HepG2 (cell line): ENCODE results near the gene THSD4. TPM values are rescaled to one million over a fixed set of nuclear protein-coding genes. Genes with fewer than 3 reads are reported as not detected.

Source experiments
- ASH2L ChIP-seq: fragments of 300-600, 200-600 bp; sonication (generic); IDR thresholded peaks from 2 replicates; pipeline ENCODE4 v1.7.0; 2017; ENCODE audit warnings: low read depth, mild to moderate bottlenecking, moderate library complexity, mixed read lengths, low read length; ENCODE audit not compliant: insufficient read length
- NCOA5 ChIP-seq: sonication (generic); formaldehyde crosslinking; IDR thresholded peaks from 2 replicates; pipeline ENCODE4 v1.4.0; 2020; ENCODE audit warnings: missing genetic modification reagents
- NR2F6 ChIP-seq, 2 experiments: IDR thresholded peaks; 2 replicates each; pipeline ENCODE4 v1.6.1; 2016; ENCODE audit warnings: antibody characterized with exemption in 1 of 2, mild to moderate bottlenecking in 1 of 2
- POGZ ChIP-seq: sonication (generic); formaldehyde crosslinking; IDR thresholded peaks from 2 replicates; pipeline ENCODE4 v1.4.0; 2020; ENCODE audit warnings: mild to moderate bottlenecking, missing genetic modification reagents
- SIX4 ChIP-seq: sonication (generic); formaldehyde crosslinking; IDR thresholded peaks from 2 replicates; pipeline ENCODE4 v1.4.0; 2020; ENCODE audit warnings: missing genetic modification reagents
- SOX6 ChIP-seq, 2 experiments: fragments of 450-650 bp in 1 of 2; sonication (generic) in 1 of 2; formaldehyde crosslinking in 1 of 2; IDR thresholded peaks; 2 replicates each; pipeline versions ENCODE4 v1.4.0 to v1.6.1; 2017 to 2020; ENCODE audit warnings: antibody characterized with exemption in 1 of 2, mild to moderate bottlenecking in 1 of 2, missing genetic modification reagents in 1 of 2
- YEATS4 ChIP-seq: sonication (generic); formaldehyde crosslinking; IDR thresholded peaks from 2 replicates; pipeline ENCODE4 v1.4.0; 2020; ENCODE audit warnings: missing genetic modification reagents, borderline replicate concordance
- ZNF260 ChIP-seq: sonication (generic); formaldehyde crosslinking; IDR thresholded peaks from 2 replicates; pipeline ENCODE4 v1.4.0; 2020; ENCODE audit warnings: missing genetic modification reagents, low read depth, mild to moderate bottlenecking, borderline replicate concordance
- ZNF572 ChIP-seq: sonication (generic); formaldehyde crosslinking; IDR thresholded peaks from 2 replicates; pipeline ENCODE4 v1.5.1; 2020; ENCODE audit warnings: mild to moderate bottlenecking, missing genetic modification reagents
- polyA plus RNA-seq, 8 experiments: library from polyadenylated mRNA; depleted of rRNA in 3 of 8; stranded (reverse) in 7 of 8; unstranded in 1 of 8; fragments of >200 nt; fragmentation: Illumina TruSeq in 4 of 8; extraction: Trizol in 4 of 8; gene quantifications; 2 replicates each; pipeline versions ENCODE4 v1.2.1 to v1.2.3, GENCODE V29; 2011 to 2016; ENCODE audit warnings: low read depth in 4 of 8, missing spikeins in 1 of 8, mixed read lengths in 1 of 8; ENCODE audit not compliant: insufficient read depth in 1 of 8
- total RNA-seq, 5 experiments: library from RNA; depleted of rRNA; stranded (reverse); fragments of >200 nt; fragmentation: Illumina TruSeq; extraction: Trizol; gene quantifications; 2 replicates each; pipeline ENCODE4 v1.2.3, GENCODE V29; 2016; ENCODE audit warnings: low read depth in 1 of 5
- TF ChIP-seq, protein P1 (sequence below): sonication (generic); formaldehyde crosslinking; IDR thresholded peaks from 2 replicates; pipeline ENCODE4 v1.4.0; 2020; ENCODE audit warnings: missing genetic modification reagents, mild to moderate bottlenecking, borderline replicate concordance
- TF ChIP-seq, protein P2 (sequence below): sonication (generic); formaldehyde crosslinking; IDR thresholded peaks from 2 replicates; pipeline ENCODE4 v1.5.0; 2020; ENCODE audit warnings: missing genetic modification reagents
- TF ChIP-seq, protein P3 (sequence below): sonication (generic); formaldehyde crosslinking; IDR thresholded peaks from 2 replicates; pipeline ENCODE4 v1.4.0; 2020; ENCODE audit warnings: missing genetic modification reagents, borderline replicate concordance
- TF ChIP-seq, protein P4 (sequence below): sonication (generic); formaldehyde crosslinking; IDR thresholded peaks from 2 replicates; pipeline ENCODE4 v1.4.0; 2020; ENCODE audit warnings: missing genetic modification reagents, borderline replicate concordance

Gene THSD4
- total and polyA plus RNA-seq, 2 of the 13 experiments (the other 11 are each of a cell fraction or from before 2014, with no cell fraction given), result 0.07 to 0.21 TPM

DNA sequence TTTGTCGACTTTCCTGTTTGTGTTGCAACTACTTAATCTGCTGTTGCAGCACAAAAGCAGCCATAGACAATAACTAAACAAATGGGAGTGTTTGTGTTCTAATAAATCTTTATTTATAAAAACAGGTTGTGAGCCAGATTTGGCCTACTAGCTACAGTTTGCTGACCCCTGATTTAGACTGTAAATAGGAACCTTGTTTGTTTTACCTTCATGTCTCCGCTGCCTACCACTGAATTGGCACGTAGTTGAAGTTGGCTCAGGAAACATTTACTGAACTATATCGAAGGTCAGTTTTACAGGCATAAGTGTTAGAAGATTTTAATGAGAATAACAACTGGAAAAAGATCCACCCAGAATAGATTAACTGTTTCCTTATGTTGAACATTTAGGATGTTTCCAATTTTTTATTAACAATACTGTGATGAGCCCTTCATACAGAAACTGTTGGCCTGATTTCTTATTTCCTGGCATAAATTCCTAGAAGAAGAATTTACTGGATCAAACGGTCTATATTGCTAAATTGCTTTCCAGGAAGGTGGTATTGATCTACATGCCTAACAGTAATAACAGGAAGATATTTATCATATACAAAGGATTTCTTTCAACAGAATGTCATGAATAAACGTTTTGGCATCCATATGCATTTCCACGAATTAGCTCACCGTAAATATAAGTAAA, 538.9 kb downstream of the THSD4 start (continued):
- peak; percentile 35 for TF ChIP-seq ASH2L
- TF ChIP-seq NCOA5 (CRISPR knock-in tag), result no peak
- peak; percentile 94 for TF ChIP-seq NR2F6 (IDR thresholded peaks at IDR 0.05)
- peak; percentile 87 for TF ChIP-seq NR2F6 (CRISPR knock-in tag; IDR thresholded peaks at IDR 0.05)
- peak; percentile 68 for TF ChIP-seq POGZ (CRISPR knock-in tag)
- no peak for TF ChIP-seq ZNF260 (CRISPR knock-in tag)
- TF ChIP-seq, protein P1, sequence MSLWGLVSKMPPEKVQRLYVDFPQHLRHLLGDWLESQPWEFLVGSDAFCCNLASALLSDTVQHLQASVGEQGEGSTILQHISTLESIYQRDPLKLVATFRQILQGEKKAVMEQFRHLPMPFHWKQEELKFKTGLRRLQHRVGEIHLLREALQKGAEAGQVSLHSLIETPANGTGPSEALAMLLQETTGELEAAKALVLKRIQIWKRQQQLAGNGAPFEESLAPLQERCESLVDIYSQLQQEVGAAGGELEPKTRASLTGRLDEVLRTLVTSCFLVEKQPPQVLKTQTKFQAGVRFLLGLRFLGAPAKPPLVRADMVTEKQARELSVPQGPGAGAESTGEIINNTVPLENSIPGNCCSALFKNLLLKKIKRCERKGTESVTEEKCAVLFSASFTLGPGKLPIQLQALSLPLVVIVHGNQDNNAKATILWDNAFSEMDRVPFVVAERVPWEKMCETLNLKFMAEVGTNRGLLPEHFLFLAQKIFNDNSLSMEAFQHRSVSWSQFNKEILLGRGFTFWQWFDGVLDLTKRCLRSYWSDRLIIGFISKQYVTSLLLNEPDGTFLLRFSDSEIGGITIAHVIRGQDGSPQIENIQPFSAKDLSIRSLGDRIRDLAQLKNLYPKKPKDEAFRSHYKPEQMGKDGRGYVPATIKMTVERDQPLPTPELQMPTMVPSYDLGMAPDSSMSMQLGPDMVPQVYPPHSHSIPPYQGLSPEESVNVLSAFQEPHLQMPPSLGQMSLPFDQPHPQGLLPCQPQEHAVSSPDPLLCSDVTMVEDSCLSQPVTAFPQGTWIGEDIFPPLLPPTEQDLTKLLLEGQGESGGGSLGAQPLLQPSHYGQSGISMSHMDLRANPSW, result no peak
- no peak for TF ChIP-seq SOX6 (IDR thresholded peaks at IDR 0.05)
- peak; percentile 84 for TF ChIP-seq SOX6 (CRISPR knock-in tag; IDR thresholded peaks at IDR 0.05)
- no peak for TF ChIP-seq SIX4
- no peak for TF ChIP-seq ZNF572 (CRISPR knock-in tag)
- TF ChIP-seq, protein P2, sequence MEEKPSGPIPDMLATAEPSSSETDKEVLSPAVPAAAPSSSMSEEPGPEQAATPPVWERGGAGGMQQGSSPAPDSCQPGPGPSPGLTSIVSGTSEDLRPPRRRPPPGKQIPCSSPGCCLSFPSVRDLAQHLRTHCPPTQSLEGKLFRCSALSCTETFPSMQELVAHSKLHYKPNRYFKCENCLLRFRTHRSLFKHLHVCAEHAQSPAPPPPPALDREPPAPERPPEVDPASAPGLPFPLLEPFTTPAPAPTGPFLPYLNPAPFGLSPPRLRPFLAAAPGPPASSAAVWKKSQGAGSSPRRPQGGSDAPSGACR (CRISPR knock-in tag), result no peak
- TF ChIP-seq, protein P3, sequence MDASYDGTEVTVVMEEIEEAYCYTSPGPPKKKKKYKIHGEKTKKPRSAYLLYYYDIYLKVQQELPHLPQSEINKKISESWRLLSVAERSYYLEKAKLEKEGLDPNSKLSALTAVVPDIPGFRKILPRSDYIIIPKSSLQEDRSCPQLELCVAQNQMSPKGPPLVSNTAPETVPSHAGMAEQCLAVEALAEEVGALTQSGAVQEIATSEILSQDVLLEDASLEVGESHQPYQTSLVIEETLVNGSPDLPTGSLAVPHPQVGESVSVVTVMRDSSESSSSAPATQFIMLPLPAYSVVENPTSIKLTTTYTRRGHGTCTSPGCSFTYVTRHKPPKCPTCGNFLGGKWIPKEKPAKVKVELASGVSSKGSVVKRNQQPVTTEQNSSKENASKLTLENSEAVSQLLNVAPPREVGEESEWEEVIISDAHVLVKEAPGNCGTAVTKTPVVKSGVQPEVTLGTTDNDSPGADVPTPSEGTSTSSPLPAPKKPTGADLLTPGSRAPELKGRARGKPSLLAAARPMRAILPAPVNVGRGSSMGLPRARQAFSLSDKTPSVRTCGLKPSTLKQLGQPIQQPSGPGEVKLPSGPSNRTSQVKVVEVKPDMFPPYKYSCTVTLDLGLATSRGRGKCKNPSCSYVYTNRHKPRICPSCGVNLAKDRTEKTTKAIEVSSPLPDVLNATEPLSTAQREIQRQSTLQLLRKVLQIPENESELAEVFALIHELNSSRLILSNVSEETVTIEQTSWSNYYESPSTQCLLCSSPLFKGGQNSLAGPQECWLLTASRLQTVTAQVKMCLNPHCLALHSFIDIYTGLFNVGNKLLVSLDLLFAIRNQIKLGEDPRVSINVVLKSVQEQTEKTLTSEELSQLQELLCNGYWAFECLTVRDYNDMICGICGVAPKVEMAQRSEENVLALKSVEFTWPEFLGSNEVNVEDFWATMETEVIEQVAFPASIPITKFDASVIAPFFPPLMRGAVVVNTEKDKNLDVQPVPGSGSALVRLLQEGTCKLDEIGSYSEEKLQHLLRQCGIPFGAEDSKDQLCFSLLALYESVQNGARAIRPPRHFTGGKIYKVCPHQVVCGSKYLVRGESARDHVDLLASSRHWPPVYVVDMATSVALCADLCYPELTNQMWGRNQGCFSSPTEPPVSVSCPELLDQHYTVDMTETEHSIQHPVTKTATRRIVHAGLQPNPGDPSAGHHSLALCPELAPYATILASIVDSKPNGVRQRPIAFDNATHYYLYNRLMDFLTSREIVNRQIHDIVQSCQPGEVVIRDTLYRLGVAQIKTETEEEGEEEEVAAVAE (CRISPR knock-in tag), result peak; percentile 25; the same call in 1 of the 2 replicates
- TF ChIP-seq, protein P4, sequence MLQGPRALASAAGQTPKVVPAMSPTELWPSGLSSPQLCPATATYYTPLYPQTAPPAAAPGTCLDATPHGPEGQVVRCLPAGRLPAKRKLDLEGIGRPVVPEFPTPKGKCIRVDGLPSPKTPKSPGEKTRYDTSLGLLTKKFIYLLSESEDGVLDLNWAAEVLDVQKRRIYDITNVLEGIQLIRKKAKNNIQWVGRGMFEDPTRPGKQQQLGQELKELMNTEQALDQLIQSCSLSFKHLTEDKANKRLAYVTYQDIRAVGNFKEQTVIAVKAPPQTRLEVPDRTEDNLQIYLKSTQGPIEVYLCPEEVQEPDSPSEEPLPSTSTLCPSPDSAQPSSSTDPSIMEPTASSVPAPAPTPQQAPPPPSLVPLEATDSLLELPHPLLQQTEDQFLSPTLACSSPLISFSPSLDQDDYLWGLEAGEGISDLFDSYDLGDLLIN (CRISPR knock-in tag), result no peak
- TF ChIP-seq YEATS4 (CRISPR knock-in tag), result peak; percentile 36; the same call in 1 of the 2 replicates
